ENCODE measurements around the gene SCD. TPM values are rescaled to one million over a fixed set of nuclear protein-coding genes. Genes with fewer than 3 reads are reported as not detected.

SCD gene
- total RNA-seq, 4 donors from 2014 or later: 46.7 to 307 (median 101) TPM

DNA sequence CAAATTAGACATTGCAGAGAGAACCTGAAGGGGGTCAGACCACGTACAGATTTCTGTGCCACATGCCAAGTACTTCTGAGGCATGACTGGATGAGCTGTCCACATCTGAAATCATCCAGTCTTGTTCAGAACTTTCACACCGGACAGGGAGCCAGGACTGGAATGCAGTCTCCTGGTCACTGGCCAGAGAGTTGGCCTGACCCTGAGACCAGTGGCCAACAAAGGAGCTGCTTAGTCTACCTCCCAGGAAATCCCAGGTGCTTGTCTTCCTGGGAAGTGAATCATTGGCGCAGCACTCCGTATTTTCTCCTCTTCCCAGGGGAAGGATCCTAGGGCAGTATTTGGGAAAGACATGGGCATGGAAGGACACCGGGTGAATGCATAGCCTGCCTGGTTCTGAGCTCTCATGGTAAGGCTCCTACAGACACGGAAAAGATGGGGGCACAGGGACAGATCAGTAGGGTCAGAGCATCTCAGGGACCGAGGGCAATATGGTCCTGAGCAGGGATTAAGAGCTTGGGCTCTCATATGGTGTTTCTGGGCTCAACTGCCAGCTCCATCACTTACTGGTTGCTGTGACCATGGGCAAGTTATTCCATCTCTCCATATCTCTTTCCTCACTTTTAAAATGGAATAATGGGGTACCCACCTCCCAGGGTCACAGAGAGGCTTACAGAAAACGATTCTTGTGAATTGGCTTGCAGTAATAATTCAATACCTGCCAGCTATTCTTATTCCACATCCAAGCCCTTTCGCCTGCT, 1.3 kb upstream of the SCD start:
- intact Hi-C loops (cut with DNase I): no loop called here
- H3K4me3 ChIP-seq: peak overlapping the region in 3 of 4 donors; percentile 68 to 77 (median 77)
- peaks cover 10 to 49% (median 11%) of the 10 kb centered on the region in 3 donors for H3K4me1 ChIP-seq
- H3K27ac ChIP-seq: no peak overlapping the region
- peaks cover 0 to 6% (median 0%) of the 10 kb centered on the region in 4 donors for H3K27me3 ChIP-seq
- H3K9me3 ChIP-seq: no peaks in the 10 kb centered on the region
- no peak for DNase-seq
- peaks cover 0 to 21% (median 0%) of the 10 kb centered on the region in 3 donors for H3K36me3 ChIP-seq
- WGBS, 2 donors: 49 to 65% methylated on average over 6 to 8 of the region's 9 CpGs
- TF ChIP-seq, protein P1, sequence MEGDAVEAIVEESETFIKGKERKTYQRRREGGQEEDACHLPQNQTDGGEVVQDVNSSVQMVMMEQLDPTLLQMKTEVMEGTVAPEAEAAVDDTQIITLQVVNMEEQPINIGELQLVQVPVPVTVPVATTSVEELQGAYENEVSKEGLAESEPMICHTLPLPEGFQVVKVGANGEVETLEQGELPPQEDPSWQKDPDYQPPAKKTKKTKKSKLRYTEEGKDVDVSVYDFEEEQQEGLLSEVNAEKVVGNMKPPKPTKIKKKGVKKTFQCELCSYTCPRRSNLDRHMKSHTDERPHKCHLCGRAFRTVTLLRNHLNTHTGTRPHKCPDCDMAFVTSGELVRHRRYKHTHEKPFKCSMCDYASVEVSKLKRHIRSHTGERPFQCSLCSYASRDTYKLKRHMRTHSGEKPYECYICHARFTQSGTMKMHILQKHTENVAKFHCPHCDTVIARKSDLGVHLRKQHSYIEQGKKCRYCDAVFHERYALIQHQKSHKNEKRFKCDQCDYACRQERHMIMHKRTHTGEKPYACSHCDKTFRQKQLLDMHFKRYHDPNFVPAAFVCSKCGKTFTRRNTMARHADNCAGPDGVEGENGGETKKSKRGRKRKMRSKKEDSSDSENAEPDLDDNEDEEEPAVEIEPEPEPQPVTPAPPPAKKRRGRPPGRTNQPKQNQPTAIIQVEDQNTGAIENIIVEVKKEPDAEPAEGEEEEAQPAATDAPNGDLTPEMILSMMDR (IDR thresholded peaks at IDR 0.05): no peak
- no peak for TF ChIP-seq POLR2A (IDR thresholded peaks at IDR 0.05)

DNA sequence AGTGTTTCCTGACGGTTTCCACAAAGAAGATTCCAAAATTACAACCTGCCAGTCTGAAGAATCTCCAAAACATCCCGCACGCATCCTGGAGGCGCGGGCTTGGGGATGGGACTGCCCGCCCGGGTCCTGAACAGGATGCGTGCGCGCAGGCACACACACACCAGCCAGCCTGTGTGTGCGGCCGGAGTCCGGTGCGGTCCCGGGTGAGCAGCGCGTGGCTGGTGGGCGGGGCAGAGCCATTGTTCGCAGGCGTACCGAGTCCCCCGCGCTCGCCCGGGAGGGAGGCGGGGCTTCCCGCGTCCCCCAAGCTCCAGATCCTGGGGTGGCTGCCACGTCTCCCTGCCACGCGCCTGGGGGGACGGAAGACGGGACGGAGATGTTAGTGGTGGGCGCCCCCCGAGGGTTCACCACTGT, 675 bp upstream of the SCD start:
- peaks cover 0 to 27% (median 0%) of the 10 kb centered on the region in 3 donors for H3K36me3 ChIP-seq
- peak overlapping the region in 3 of 4 donors; percentile 65 to 78 (median 75) for H3K27ac ChIP-seq
- peaks cover 0 to 6% (median 0%) of the 10 kb centered on the region in 4 donors for H3K27me3 ChIP-seq
- H3K4me1 ChIP-seq: peaks cover 10 to 56% (median 11%) of the 10 kb centered on the region in 3 donors
- H3K9me3 ChIP-seq: no peaks in the 10 kb centered on the region
- intact Hi-C loops (cut with DNase I): no loop called here
- 0 to 17% methylated on average over 1 of the region's 36 CpGs for WGBS, 2 donors
- no peak for DNase-seq
- TF ChIP-seq POLR2A (IDR thresholded peaks at IDR 0.05): no peak
- TF ChIP-seq, protein P1 (IDR thresholded peaks at IDR 0.05): no peak
- H3K4me3 ChIP-seq: peak overlapping the region; percentile 47 to 77 (median 72)

DNA sequence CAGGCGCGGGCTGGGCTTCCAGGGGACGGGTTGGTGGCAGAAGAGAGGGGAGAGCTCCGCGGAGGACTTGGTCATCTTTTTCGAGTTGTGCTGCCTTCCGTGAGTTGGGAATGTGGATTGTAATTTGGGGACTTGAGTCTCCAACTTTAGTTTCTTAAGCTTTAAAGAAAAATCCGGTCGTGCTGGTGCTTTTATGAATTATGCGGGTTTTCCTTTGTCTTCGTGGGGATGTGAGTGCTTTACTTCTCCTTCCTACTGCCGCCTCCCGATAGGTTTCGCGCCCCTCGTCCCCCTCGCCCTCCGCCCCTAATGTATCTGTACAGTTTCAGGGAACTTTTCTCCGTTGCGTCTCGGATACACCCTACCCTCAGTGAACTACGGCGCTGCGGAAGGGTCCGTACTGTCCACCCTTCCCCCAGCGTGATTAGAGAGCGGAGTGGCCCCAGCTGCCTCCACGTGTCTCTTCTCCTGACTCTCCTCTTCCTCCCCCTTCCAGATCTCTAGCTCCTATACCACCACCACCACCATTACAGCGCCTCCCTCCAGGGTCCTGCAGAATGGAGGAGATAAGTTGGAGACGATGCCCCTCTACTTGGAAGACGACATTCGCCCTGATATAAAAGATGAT, 649 bp downstream of the SCD start:
- H3K27me3 ChIP-seq: peaks cover 0 to 6% (median 0%) of the 10 kb centered on the region in 4 donors
- H3K27ac ChIP-seq: peak overlapping the region in 3 of 4 donors; percentile 65 to 78 (median 75)
- no peaks in the 10 kb centered on the region for H3K9me3 ChIP-seq
- peaks cover 10 to 57% (median 11%) of the 10 kb centered on the region in 3 donors for H3K4me1 ChIP-seq
- peak overlapping the region; percentile 47 to 77 (median 72) for H3K4me3 ChIP-seq
- WGBS, 2 donors: 19 to 31% methylated on average over 27 to 30 of the region's 32 CpGs
- peaks cover 0 to 40% (median 0%) of the 10 kb centered on the region in 3 donors for H3K36me3 ChIP-seq
- TF ChIP-seq POLR2A (IDR thresholded peaks at IDR 0.05): no peak
- TF ChIP-seq, protein P1 (IDR thresholded peaks at IDR 0.05): no peak
- no peak for DNase-seq
- intact Hi-C loops (cut with DNase I): no loop called here

DNA sequence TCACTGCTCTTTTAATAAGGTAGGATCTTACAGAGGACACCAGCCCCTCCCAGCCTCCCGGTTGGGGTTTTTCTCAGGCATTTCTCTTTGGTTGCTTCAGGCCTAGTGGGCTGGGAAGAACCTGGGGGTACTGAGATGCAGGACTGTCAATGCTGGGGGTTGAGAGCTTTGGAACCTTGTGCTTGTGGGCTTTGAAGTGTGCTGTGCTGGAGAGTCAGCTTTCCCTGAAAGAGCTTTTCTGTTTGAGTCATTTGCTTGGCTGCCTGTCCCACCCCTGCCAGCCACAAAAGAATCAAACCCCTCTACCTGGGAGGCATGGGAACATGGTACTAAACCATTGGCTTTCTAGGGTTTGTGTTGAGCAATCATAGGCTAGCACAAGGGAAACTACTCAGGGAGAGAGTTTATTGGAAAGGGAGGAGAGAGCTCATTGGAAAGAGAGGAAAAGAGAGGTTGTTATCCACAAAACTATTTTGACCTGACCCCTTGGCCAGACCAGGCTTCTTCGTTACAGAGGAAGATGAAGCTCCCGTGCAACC, 1.4 kb downstream of the SCD start:
- no peak for TF ChIP-seq POLR2A (IDR thresholded peaks at IDR 0.05)
- Histone ChIP-seq H3K36me3 (peaks cover 0 to 48% (median 0%) of the 10 kb centered on the region in 3 donors), H3K9me3 (no peaks in the 10 kb centered on the region), H3K4me3 (peak overlapping the region; percentile 47 to 77 (median 72)), H3K27ac (no peak overlapping the region), H3K27me3 (peaks cover 0 to 6% (median 0%) of the 10 kb centered on the region in 4 donors), H3K4me1 (peaks cover 10 to 57% (median 11%) of the 10 kb centered on the region in 3 donors)
- intact Hi-C loops (cut with DNase I): no loop called here
- no peak for DNase-seq
- 81 to 84% methylated on average over 3 of the region's 3 CpGs for WGBS, 2 donors

DNA sequence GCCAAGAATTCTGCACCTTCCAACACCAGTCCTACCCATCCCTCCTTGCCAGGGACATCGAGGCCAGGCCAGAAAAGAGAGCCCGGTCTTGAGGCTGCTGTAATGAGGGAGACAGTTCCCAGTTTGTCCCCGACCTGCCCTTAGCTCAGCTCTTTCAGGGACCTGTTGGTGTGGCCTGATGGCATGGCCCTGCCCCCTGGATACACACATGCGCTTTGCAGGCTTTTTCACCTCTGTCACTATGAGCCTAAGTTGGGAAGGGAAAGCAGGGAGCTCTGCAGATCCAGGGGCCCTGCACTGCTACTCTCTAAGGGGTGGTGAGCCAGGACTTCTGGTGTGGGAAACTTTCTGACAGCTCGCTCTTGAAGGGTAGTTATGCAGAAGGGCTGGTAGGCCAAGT, 2.1 kb downstream of the SCD start:
- DNase-seq: no peak
- Histone ChIP-seq H3K4me1 (peaks cover 10 to 57% (median 11%) of the 10 kb centered on the region in 3 donors), H3K4me3 (peak overlapping the region in 1 of 4 donors; percentile 77), H3K9me3 (no peaks in the 10 kb centered on the region), H3K36me3 (peaks cover 0 to 54% (median 0%) of the 10 kb centered on the region in 3 donors), H3K27ac (no peak overlapping the region), H3K27me3 (peaks cover 0 to 6% (median 0%) of the 10 kb centered on the region in 4 donors)
- 60 to 78% methylated on average over 3 of the region's 5 CpGs for WGBS, 2 donors
- intact Hi-C loops (cut with DNase I): no loop called here
- no peak for TF ChIP-seq POLR2A (IDR thresholded peaks at IDR 0.05)
- TF ChIP-seq, protein P1 (IDR thresholded peaks at IDR 0.05): no peak
